Spleen (tissue), 7 donors: ENCODE results near the gene VEPH1.

ENCODE experiments used
- CTCF ChIP-seq, 11 experiments: fragments of 200-600 bp in 7 of 11; fragments of 450-650 bp in 4 of 11; sonication (generic) in 4 of 11; IDR thresholded peaks in 8 of 11; conservative IDR thresholded peaks in 3 of 11; 1 replicate in 7 of 11; 2 replicates in 4 of 11; pipeline versions ENCODE4 v1.4.0 to v1.8.0; 2016 to 2021; ENCODE audit warnings: antibody characterized with exemption in 11 of 11, inconsistent platforms in 4 of 11, mild to moderate bottlenecking in 1 of 11
- POLR2A ChIP-seq, 3 donors: fragments of 450-650 bp; IDR thresholded peaks; one replicate each; pipeline ENCODE4 v1.5.1; 2017; ENCODE audit warnings: antibody characterized with exemption in 3 of 3, mild to moderate bottlenecking in 1 of 3
- donor health status: DM: no; HTN: no; CAD: no; lungs with moderate emphysema.
- donor health status: DM: no; HTN: no; CAD: no.
- donor health status: DM: no; HTN: no; CAD: no.

- TF ChIP-seq POLR2A (IDR thresholded peaks at IDR 0.05) (no peak), CTCF (IDR thresholded peaks at IDR 0.05 in 8 of 11, conservative IDR thresholded peaks at IDR 0.05 in 3 of 11) (no peak)
Measured at GRCh38 chr3:157306502-157306901, 196.7 kb downstream of the VEPH1 start.
